Trophoblast cell (in vitro differentiated cells and primary cell): ENCODE results near the gene TBX4.
"Not testable (repeated sequence)": the region's sequence is repeated elsewhere in the genome, so short reads cannot be mapped to it uniquely, and the experiment has no call there.

Experiments used
- DNase-seq, 2 donors: peaks; one replicate each; pipeline ENCODE4 v3.0.0-alpha.2; 2016
- H2AFZ ChIP-seq: 2 replicates; pipeline ENCODE4 v1.6.1; 2013; ENCODE audit warnings: low read length, moderate library complexity, mild to moderate bottlenecking; ENCODE audit not compliant: insufficient read depth, poor library complexity
- H2AK5ac ChIP-seq: 2 replicates; pipeline ENCODE4 v1.6.1; 2013; ENCODE audit warnings: mild to moderate bottlenecking, low read length
- H2BK120ac ChIP-seq: 2 replicates; pipeline ENCODE4 v1.6.1; 2013; ENCODE audit warnings: low read length, mild to moderate bottlenecking, moderate library complexity; ENCODE audit not compliant: insufficient read depth, poor library complexity
- H2BK12ac ChIP-seq: 2 replicates; pipeline ENCODE4 v1.6.1; 2013; ENCODE audit warnings: mild to moderate bottlenecking, low read length, moderate library complexity
- H2BK5ac ChIP-seq: 2 replicates; pipeline ENCODE4 v1.6.1; 2013; ENCODE audit warnings: low read length, low read depth, moderate library complexity, mild to moderate bottlenecking; ENCODE audit not compliant: poor library complexity
- H3K14ac ChIP-seq: 2 replicates; pipeline ENCODE4 v1.6.1; 2013; ENCODE audit warnings: mild to moderate bottlenecking, low read length
- H3K18ac ChIP-seq: 2 replicates; pipeline ENCODE4 v1.6.1; 2013; ENCODE audit warnings: mild to moderate bottlenecking, low read length
- H3K23ac ChIP-seq: 2 replicates; pipeline ENCODE4 v1.6.1; 2013; ENCODE audit warnings: low read length
- H3K27ac ChIP-seq: 2 replicates; pipeline ENCODE4 v1.5.1; 2013; ENCODE audit warnings: low read depth, mild to moderate bottlenecking, inconsistent platforms, low read length, moderate library complexity
- H3K27me3 ChIP-seq: 2 replicates; pipeline ENCODE4 v1.6.1; 2013; ENCODE audit warnings: inconsistent platforms, mild to moderate bottlenecking, low read length, moderate library complexity; ENCODE audit not compliant: insufficient read depth
- H3K36me3 ChIP-seq, 2 experiments: 1 replicate in 1 of 2; 2 replicates in 1 of 2; pipeline ENCODE4 v1.6.1; 2013; ENCODE audit warnings: low read length in 2 of 2, mild to moderate bottlenecking in 2 of 2, moderate library complexity in 1 of 2; ENCODE audit not compliant: insufficient read depth in 2 of 2, control insufficient read depth in 1 of 2
- H3K4ac ChIP-seq: 2 replicates; pipeline ENCODE4 v1.6.1; 2013; ENCODE audit warnings: low read depth, mild to moderate bottlenecking, low read length, moderate library complexity
- H3K4me1 ChIP-seq, 2 experiments: 1 replicate in 1 of 2; 2 replicates in 1 of 2; pipeline ENCODE4 v1.6.1; 2013; ENCODE audit warnings: low read length in 2 of 2, mild to moderate bottlenecking in 2 of 2, moderate library complexity in 1 of 2; ENCODE audit not compliant: insufficient read depth in 2 of 2, control insufficient read depth in 1 of 2
- H3K4me2 ChIP-seq: 2 replicates; pipeline ENCODE4 v1.6.1; 2013; ENCODE audit warnings: inconsistent platforms, mild to moderate bottlenecking, low read length, moderate library complexity
- H3K4me3 ChIP-seq: 2 replicates; pipeline ENCODE4 v1.5.1; 2013; ENCODE audit warnings: mild to moderate bottlenecking, low read depth, low read length, inconsistent platforms
- H3K79me1 ChIP-seq: one replicate; pipeline ENCODE4 v1.6.1; 2013; ENCODE audit warnings: low read length
- H3K79me2 ChIP-seq: 2 replicates; pipeline ENCODE4 v1.6.1; 2013; ENCODE audit warnings: low read length, mild to moderate bottlenecking; ENCODE audit not compliant: control insufficient read depth, insufficient read depth, poor library complexity
- H3K9ac ChIP-seq: 2 replicates; pipeline ENCODE4 v1.6.1; 2013; ENCODE audit warnings: mild to moderate bottlenecking, low read length
- H3K9me3 ChIP-seq: 2 replicates; pipeline ENCODE4 v1.6.1; 2013; ENCODE audit warnings: low read depth, mild to moderate bottlenecking, control low read depth, inconsistent platforms, low read length; ENCODE audit not compliant: insufficient read depth
- H4K12ac ChIP-seq: 2 replicates; pipeline ENCODE4 v1.6.1; 2013; ENCODE audit warnings: low read depth, mild to moderate bottlenecking, low read length, moderate library complexity
- H4K8ac ChIP-seq: 2 replicates; pipeline ENCODE4 v1.6.1; 2013; ENCODE audit warnings: low read depth, mild to moderate bottlenecking, low read length, moderate library complexity
- H4K91ac ChIP-seq: one replicate; pipeline ENCODE4 v1.6.1; 2013; ENCODE audit warnings: low read depth, mild to moderate bottlenecking, low read length, moderate library complexity
- WGBS: extraction: QIAGEN DNeasy Blood & Tissue Kit; methylation state at CpG from one replicate; pipeline ENCODE4 v1.1.7; 2013; ENCODE audit warnings: missing lambda C conversion rate; ENCODE audit not compliant: insufficient read length, insufficient coverage; ENCODE audit errors: extremely low coverage; 5-methylcytosine and 5-hydroxymethylcytosine counted together

The TBX4 gene

DNA sequence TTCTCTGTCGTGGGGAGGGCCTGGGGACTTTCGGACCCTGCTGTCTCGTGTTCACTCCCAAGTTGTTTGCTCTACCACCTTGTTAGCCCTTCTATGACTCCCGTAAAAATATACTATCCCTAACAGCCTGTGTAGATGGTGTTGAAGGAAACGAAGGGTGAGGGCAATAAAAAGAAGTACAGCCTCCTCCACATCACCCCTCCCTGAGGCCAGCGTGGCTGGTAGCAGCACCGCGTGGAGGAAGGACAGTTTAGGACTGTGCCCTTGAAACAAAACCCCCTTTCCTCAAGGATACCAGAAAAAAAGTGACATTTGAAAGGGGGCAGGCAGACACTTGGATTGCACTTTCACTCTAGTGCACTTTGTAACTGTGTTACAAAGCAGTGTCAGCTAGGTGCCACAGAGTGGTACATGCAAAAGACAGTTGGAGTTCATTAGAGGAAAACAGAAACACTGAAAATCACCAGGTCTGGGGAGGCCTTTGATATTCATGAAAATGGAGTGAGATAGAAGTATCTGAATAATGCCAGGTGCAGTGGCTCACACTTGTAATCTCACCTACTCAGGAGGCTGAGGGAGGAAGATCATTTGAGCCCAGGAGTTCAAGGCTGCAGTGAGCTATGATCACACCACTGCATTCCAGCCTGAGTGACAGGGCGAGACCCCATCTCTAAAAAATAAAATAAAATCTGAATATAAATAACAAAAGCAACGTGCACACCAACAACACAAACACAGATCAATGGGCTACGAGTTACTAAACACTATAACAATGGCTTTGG, 53.8 kb downstream of the TBX4 start:
- Histone ChIP-seq H3K14ac (no peak overlapping the region), H4K12ac (no peak overlapping the region), H3K4me3 (no peak overlapping the region), H4K91ac (no peak overlapping the region), H3K79me1 (no peaks in the 10 kb centered on the region), H2BK12ac (no peak overlapping the region), H2BK120ac (no peak overlapping the region), H2BK5ac (no peak overlapping the region), H3K4ac (no peak overlapping the region), H3K9ac (no peak overlapping the region), H3K18ac (no peak overlapping the region), H3K36me3 (no peaks in the 10 kb centered on the region), H3K4me1 (no peaks in the 10 kb centered on the region), H3K23ac (no peak overlapping the region), H4K8ac (no peak overlapping the region), H3K79me2 (no peaks in the 10 kb centered on the region), H3K27ac (no peak overlapping the region), H3K27me3 (no peaks in the 10 kb centered on the region), H3K9me3 (no peaks in the 10 kb centered on the region), H2AFZ (no peak overlapping the region), H3K4me2 (no peak overlapping the region), H2AK5ac (no peak overlapping the region)
- DNase-seq = no peak
- no CpG with 5 or more reads among the region's 11 CpGs for WGBS

- Histone ChIP-seq H3K4me3 (no peak overlapping the region), H2BK5ac (no peak overlapping the region), H3K14ac (no peak overlapping the region), H3K79me2 (no peaks in the 10 kb centered on the region), H3K9ac (no peak overlapping the region), H2AK5ac (no peak overlapping the region), H3K4me1 (peaks cover 0 to 3% of the 10 kb centered on the region in 2 experiments), H3K79me1 (no peaks in the 10 kb centered on the region), H3K36me3 (no peaks in the 10 kb centered on the region), H4K8ac (no peak overlapping the region), H3K27me3 (no peaks in the 10 kb centered on the region), H3K4me2 (no peak overlapping the region), H3K9me3 (no peaks in the 10 kb centered on the region), H2BK120ac (no peak overlapping the region), H3K27ac (no peak overlapping the region), H2BK12ac (no peak overlapping the region), H4K91ac (no peak overlapping the region), H4K12ac (no peak overlapping the region), H3K18ac (no peak overlapping the region), H3K23ac (no peak overlapping the region), H3K4ac (no peak overlapping the region), H2AFZ (no peak overlapping the region)
- WGBS = no CpG with 5 or more reads among the region's 9 CpGs
- DNase-seq = no peak
Observed at GRCh38 chr17:61507383-61508066, 55.3 kb downstream of the TBX4 start.

- Histone ChIP-seq H3K23ac (no peak overlapping the region), H3K14ac (no peak overlapping the region), H2BK5ac (no peak overlapping the region), H4K8ac (no peak overlapping the region), H3K79me2 (no peaks in the 10 kb centered on the region), H3K27ac (no peak overlapping the region), H4K91ac (no peak overlapping the region), H4K12ac (no peak overlapping the region), H3K4me3 (no peak overlapping the region), H3K27me3 (no peaks in the 10 kb centered on the region), H3K9me3 (no peaks in the 10 kb centered on the region), H2BK12ac (no peak overlapping the region), H2AFZ (no peak overlapping the region), H3K4me1 (peaks cover 0 to 3% of the 10 kb centered on the region in 2 experiments), H2BK120ac (no peak overlapping the region), H3K18ac (no peak overlapping the region), H3K79me1 (no peaks in the 10 kb centered on the region), H3K36me3 (no peaks in the 10 kb centered on the region), H2AK5ac (no peak overlapping the region), H3K4ac (no peak overlapping the region), H3K9ac (no peak overlapping the region), H3K4me2 (no peak overlapping the region)
- DNase-seq = no peak
- WGBS = no CpG with 5 or more reads among the region's 5 CpGs
Observed at GRCh38 chr17:61508912-61509311, 56.7 kb downstream of the TBX4 start.

- not testable (repeated sequence) for H2BK5ac ChIP-seq, H3K9ac ChIP-seq, H2AK5ac ChIP-seq, H3K4me2 ChIP-seq, H3K18ac ChIP-seq, H4K91ac ChIP-seq, H3K27me3 ChIP-seq, H2BK120ac ChIP-seq, H3K4me1 ChIP-seq, DNase-seq, H3K23ac ChIP-seq, H3K27ac ChIP-seq, H3K4me3 ChIP-seq, H3K79me2 ChIP-seq, H3K14ac ChIP-seq, H3K9me3 ChIP-seq, H4K12ac ChIP-seq, H2AFZ ChIP-seq, H3K79me1 ChIP-seq, H4K8ac ChIP-seq, H2BK12ac ChIP-seq, H3K36me3 ChIP-seq, H3K4ac ChIP-seq
- no CpG with 5 or more reads among the region's 5 CpGs for WGBS
Observed at GRCh38 chr17:61509454-61509853, 57.2 kb downstream of the TBX4 start.
